Endodermal cell (in vitro differentiated cells): Measurements from ENCODE around the gene MYL10. TPM values are rescaled to one million over a fixed set of nuclear protein-coding genes. Genes with fewer than 3 reads are reported as not detected.

Experiments used
- DNase-seq: peaks from one replicate; pipeline ENCODE4 v3.0.0-alpha.2; 2017
- H3K27ac ChIP-seq: 2 replicates; pipeline ENCODE4 v1.5.1; 2013; ENCODE audit warnings: mild to moderate bottlenecking, low read depth, low read length, moderate library complexity
- H3K27me3 ChIP-seq: 2 replicates; pipeline ENCODE4 v1.6.1; 2013; ENCODE audit warnings: mild to moderate bottlenecking, low read length, moderate library complexity; ENCODE audit not compliant: insufficient read depth, control insufficient read depth, poor library complexity, severe bottlenecking
- H3K36me3 ChIP-seq: 2 replicates; pipeline ENCODE4 v1.7.0; 2013; ENCODE audit warnings: mild to moderate bottlenecking, low read length, moderate library complexity; ENCODE audit not compliant: control insufficient read depth, insufficient read depth
- H3K4me1 ChIP-seq: one replicate; pipeline ENCODE4 v1.7.0; 2013; ENCODE audit warnings: low read length; ENCODE audit not compliant: control insufficient read depth, insufficient read depth
- H3K4me3 ChIP-seq: 2 replicates; pipeline ENCODE4 v1.5.1; 2013; ENCODE audit warnings: mild to moderate bottlenecking, low read length, moderate library complexity
- H3K9ac ChIP-seq: 2 replicates; pipeline ENCODE4 v1.6.1; 2013; ENCODE audit warnings: mild to moderate bottlenecking, low read length, moderate library complexity; ENCODE audit not compliant: poor library complexity, severe bottlenecking; ENCODE audit errors: extremely low read depth
- H3K9me3 ChIP-seq: 2 replicates; pipeline ENCODE4 v1.6.1; 2013; ENCODE audit warnings: mild to moderate bottlenecking, low read length, moderate library complexity; ENCODE audit not compliant: control insufficient read depth
- H3K27ac Mint-ChIP-seq: 2 replicates; pipeline ENCODE4 v1.8.0; 2020; ENCODE audit warnings: mixed read lengths
- H3K27me3 Mint-ChIP-seq: 2 replicates; pipeline ENCODE4 v1.8.0; 2021; ENCODE audit warnings: mild to moderate bottlenecking, mixed read lengths; ENCODE audit not compliant: insufficient read depth
- H3K36me3 Mint-ChIP-seq: 2 replicates; pipeline ENCODE4 v1.8.0; 2020; ENCODE audit warnings: low read depth, mixed read lengths
- H3K4me1 Mint-ChIP-seq: 2 replicates; pipeline ENCODE4 v1.8.0; 2020; ENCODE audit warnings: mixed read lengths
- H3K4me3 Mint-ChIP-seq: 2 replicates; pipeline ENCODE4 v1.8.0; 2020; ENCODE audit warnings: mild to moderate bottlenecking, moderate library complexity, mixed read lengths
- H3K9me3 Mint-ChIP-seq: 2 replicates; pipeline ENCODE4 v1.8.0; 2020; ENCODE audit warnings: mild to moderate bottlenecking, mixed read lengths
- WGBS, 2 experiments: methylation state at CpG; one replicate each; pipeline versions ENCODE4 v1.1.5 to v1.1.7; 2013; ENCODE audit warnings: missing lambda C conversion rate in 2 of 2, mixed read lengths in 1 of 2; ENCODE audit not compliant: insufficient coverage in 1 of 2, insufficient read length in 1 of 2; 5-methylcytosine and 5-hydroxymethylcytosine counted together
- total RNA-seq, 2 donors: library from RNA; stranded (reverse); fragmentation: NEBNext Ultra II Directional in 1 of 2; extraction: Animal tissue kit (Norgen Biotek cat#: 25700) in 1 of 2; gene quantifications; 2 replicates in 1 of 2; 3 replicates in 1 of 2; pipeline ENCODE4 v1.2.1, GENCODE V29; 2021
- TF ChIP-seq, protein P1 (sequence below): fragments of 200-600 bp; sonication (generic); conservative IDR thresholded peaks from 2 replicates; pipeline ENCODE4 v1.5.0; 2021; ENCODE audit warnings: antibody characterized with exemption, mild to moderate bottlenecking

Gene MYL10
- total RNA-seq, 2 donors from 2014 or later, result not detected

DNA sequence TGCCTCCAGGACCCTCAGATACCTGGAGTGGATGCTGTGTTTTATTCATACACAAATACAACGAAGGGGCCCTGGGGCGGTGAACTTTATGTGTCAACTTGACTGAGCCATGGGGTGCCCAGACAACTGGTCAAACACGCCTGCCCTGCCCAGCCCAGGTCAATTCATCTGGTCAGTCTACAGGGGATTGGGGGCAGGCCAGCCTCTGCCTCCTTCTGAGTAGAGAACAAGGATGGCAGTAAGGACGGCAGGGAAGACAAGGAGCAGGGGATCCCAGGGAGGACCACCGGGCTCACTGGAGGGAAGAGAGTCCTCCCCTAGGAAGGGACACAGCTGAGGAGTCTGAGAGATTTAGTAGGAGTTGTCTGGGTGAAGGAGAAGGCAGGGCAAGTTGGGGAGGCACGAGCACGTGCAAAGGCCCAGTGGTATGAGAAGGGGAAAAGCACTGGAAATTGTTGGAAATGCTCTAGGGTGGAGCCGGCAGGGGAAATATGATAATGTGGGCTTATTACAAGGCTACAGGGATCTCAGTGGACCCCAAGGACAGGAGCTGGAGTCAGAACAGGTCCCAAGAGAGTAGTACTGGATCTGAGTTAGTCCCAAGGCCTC is 63.4 kb downstream of the MYL10 start:
- Mint-ChIP-seq H3K4me1 (no peaks in the 10 kb centered on the region), H3K9me3 (peaks cover 15% of the 10 kb centered on the region), H3K4me3 (no peak overlapping the region), H3K27me3 (no peaks in the 10 kb centered on the region), H3K27ac (no peak overlapping the region), H3K36me3 (no peaks in the 10 kb centered on the region)
- TF ChIP-seq, protein P1, sequence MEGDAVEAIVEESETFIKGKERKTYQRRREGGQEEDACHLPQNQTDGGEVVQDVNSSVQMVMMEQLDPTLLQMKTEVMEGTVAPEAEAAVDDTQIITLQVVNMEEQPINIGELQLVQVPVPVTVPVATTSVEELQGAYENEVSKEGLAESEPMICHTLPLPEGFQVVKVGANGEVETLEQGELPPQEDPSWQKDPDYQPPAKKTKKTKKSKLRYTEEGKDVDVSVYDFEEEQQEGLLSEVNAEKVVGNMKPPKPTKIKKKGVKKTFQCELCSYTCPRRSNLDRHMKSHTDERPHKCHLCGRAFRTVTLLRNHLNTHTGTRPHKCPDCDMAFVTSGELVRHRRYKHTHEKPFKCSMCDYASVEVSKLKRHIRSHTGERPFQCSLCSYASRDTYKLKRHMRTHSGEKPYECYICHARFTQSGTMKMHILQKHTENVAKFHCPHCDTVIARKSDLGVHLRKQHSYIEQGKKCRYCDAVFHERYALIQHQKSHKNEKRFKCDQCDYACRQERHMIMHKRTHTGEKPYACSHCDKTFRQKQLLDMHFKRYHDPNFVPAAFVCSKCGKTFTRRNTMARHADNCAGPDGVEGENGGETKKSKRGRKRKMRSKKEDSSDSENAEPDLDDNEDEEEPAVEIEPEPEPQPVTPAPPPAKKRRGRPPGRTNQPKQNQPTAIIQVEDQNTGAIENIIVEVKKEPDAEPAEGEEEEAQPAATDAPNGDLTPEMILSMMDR, result no peak
- H3K27me3 ChIP-seq, result no peaks in the 10 kb centered on the region
- H3K9me3 ChIP-seq, result no peaks in the 10 kb centered on the region
- H3K4me3 ChIP-seq, result no peak overlapping the region
- no peaks in the 10 kb centered on the region for H3K36me3 ChIP-seq
- H3K4me1 ChIP-seq, result no peaks in the 10 kb centered on the region
- DNase-seq, result peak; percentile 29
- 92 to 97% methylated on average over 7 to 8 of the region's 8 CpGs for WGBS, 2 experiments
- H3K27ac ChIP-seq, result no peak overlapping the region
- H3K9ac ChIP-seq, result no peak overlapping the region

DNA sequence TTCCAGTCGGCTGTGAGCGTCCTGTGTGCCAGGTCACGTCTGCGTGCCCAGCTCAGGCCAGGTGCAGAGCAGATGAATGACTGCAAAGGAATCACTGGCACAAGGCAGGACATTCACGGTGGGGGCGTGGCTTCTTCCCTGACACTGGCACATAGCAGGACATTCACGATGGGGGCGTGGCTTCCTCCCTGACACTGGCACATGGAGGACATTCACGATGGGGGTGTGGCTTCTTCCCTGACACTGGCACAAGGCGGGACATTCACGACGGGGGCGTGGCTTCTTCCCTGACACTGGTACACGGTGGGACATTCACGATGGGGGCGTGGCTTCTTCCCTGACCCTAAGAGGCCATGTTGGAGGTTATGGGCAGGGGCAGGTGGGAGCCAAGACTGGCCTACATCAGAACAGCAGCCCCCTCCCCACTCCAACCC is 64.3 kb downstream of the MYL10 start:
- TF ChIP-seq, protein P1, result no peak
- Mint-ChIP-seq H3K4me1 (no peaks in the 10 kb centered on the region), H3K27ac (no peak overlapping the region), H3K4me3 (no peak overlapping the region), H3K27me3 (no peaks in the 10 kb centered on the region), H3K36me3 (no peaks in the 10 kb centered on the region), H3K9me3 (peaks cover 11% of the 10 kb centered on the region)
- Histone ChIP-seq H3K9me3 (no peaks in the 10 kb centered on the region), H3K4me3 (no peak overlapping the region), H3K4me1 (no peaks in the 10 kb centered on the region), H3K27me3 (no peaks in the 10 kb centered on the region), H3K36me3 (no peaks in the 10 kb centered on the region), H3K9ac (no peak overlapping the region), H3K27ac (no peak overlapping the region)
- peak; percentile 97 for DNase-seq
- 57 to 63% methylated on average over 7 to 16 of the region's 16 CpGs for WGBS, 2 experiments

DNA sequence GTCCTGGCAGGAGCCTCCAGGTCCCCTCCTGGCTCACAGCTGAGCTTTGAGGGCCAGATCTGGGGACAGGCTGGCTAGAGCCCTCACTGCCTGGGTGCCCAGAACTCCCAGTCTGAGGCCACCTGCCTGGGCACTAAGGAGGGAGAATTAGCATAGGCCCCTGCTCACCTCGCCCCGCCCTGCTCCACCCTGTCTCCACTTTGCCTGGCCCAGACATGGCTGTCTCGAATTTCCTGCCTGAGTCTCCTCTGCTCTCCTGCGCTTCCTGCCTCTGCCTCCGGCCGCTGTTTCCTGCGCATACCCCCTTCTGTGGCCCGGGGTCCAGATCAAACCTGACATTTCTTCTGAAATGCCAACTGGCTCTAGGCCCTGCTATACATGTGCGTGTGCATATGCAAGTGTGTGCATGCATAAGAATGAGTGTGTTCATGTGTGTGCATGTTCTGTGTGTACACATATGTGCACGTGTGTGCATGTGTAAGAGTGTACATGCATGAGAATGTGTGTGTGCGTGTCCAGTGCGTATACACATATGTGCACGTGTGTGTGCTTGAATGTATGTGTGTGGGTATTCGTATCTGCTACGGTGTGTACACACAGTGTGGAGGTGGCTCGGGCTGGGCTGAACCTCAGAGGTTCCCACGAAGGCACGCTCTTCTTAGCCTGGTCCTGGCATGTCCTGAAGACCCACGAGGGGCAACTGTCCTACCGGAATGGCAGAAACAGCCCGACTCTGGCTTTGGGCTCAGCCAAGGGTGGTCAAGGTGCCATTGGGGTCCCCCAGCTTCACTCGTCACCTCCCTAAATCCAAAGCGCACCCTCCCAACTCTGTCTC is 64.9 kb downstream of the MYL10 start:
- H3K9ac ChIP-seq, result no peak overlapping the region
- no peaks in the 10 kb centered on the region for H3K9me3 ChIP-seq
- Mint-ChIP-seq H3K27ac (no peak overlapping the region), H3K36me3 (no peaks in the 10 kb centered on the region), H3K9me3 (peaks cover 8% of the 10 kb centered on the region), H3K4me1 (no peaks in the 10 kb centered on the region), H3K4me3 (no peak overlapping the region), H3K27me3 (no peaks in the 10 kb centered on the region)
- H3K36me3 ChIP-seq, result no peaks in the 10 kb centered on the region
- whole genome bisulfite sequencing, 2 experiments, result 86 to 87% methylated on average over 19 to 23 of the region's 23 CpGs
- peak; percentile 65 for DNase-seq
- H3K4me3 ChIP-seq, result no peak overlapping the region
- no peak overlapping the region for H3K27ac ChIP-seq
- H3K4me1 ChIP-seq, result no peaks in the 10 kb centered on the region
- TF ChIP-seq, protein P1, result no peak
- H3K27me3 ChIP-seq, result no peaks in the 10 kb centered on the region

Other genes with a start within 250 kb of the MYL10 start
- 100 to 1,000 TPM in 1 of 2 donors, 10 to 100 TPM in 1; 85.1 to 108 TPM for gene CUX1, start 188.3 kb upstream of the MYL10 start, total RNA-seq